ENCODE measurements around the gene TOM1.

Gene TOM1

GRCh38 chr22:35318346-35319215 is 18.9 kb downstream of the TOM1 start:
- TF ChIP-seq CTCF (conservative IDR thresholded peaks at IDR 0.05): no peak
- H3K27ac ChIP-seq: peak overlapping the region; percentile 3

- H3K27ac ChIP-seq: no peak overlapping the region
- no peak for TF ChIP-seq CTCF (conservative IDR thresholded peaks at IDR 0.05)
Measured at GRCh38 chr22:35319244-35319985, 19.7 kb downstream of the TOM1 start.

GRCh38 chr22:35322126-35322525 is 22.4 kb downstream of the TOM1 start:
- TF ChIP-seq CTCF (conservative IDR thresholded peaks at IDR 0.05): no peak
- no peak overlapping the region for H3K27ac ChIP-seq

GRCh38 chr22:35322893-35323292 is 23.2 kb downstream of the TOM1 start:
- TF ChIP-seq CTCF (conservative IDR thresholded peaks at IDR 0.05): no peak
- no peak overlapping the region for H3K27ac ChIP-seq

GRCh38 chr22:35323305-35323704 is 23.6 kb downstream of the TOM1 start:
- TF ChIP-seq CTCF (conservative IDR thresholded peaks at IDR 0.05): no peak
- no peak overlapping the region for H3K27ac ChIP-seq

GRCh38 chr22:35324067-35324466 is 24.4 kb downstream of the TOM1 start:
- no peak overlapping the region for H3K27ac ChIP-seq
- no peak for TF ChIP-seq CTCF (conservative IDR thresholded peaks at IDR 0.05)

- no peak overlapping the region for H3K27ac ChIP-seq
- no peak for TF ChIP-seq CTCF (conservative IDR thresholded peaks at IDR 0.05)
Measured at GRCh38 chr22:35324762-35325161, 25.1 kb downstream of the TOM1 start.
